ENCODE data around the gene OR2A14.
A peak's percentile ranks its signal among the peaks of the same experiment; 100 is the strongest.
"Not testable (repeated sequence)": the region's sequence is repeated elsewhere in the genome, so short reads cannot be mapped to it uniquely, and the experiment has no call there.

Gene OR2A14

GRCh38 chr7:144127714-144128334 is 4.8 kb downstream of the OR2A14 start:
- Histone ChIP-seq H2AFZ (ENCODE audit: low read depth, low read length, severe bottlenecking) (no peak overlapping the region), H3K9me3 (ENCODE audit: insufficient read depth, low read length) (no peaks in the 10 kb centered on the region), H3K4me3 (ENCODE audit: insufficient read depth, low read length, poor library complexity, severe bottlenecking) (no peak overlapping the region), H4K20me1 (ENCODE audit: low read depth, low read length) (no peaks in the 10 kb centered on the region), H3K36me3 (ENCODE audit: low read length) (no peaks in the 10 kb centered on the region), H3F3A (ENCODE audit: insufficient read depth) (no peaks in the 10 kb centered on the region), H3K9me2 (replicated peaks; ENCODE audit: insufficient read depth, low read length) (no peaks in the 10 kb centered on the region), H3K27ac (ENCODE audit: low read depth, low read length) (no peak overlapping the region), H3K79me2 (ENCODE audit: insufficient read depth, low read length) (no peaks in the 10 kb centered on the region), H3K27me3 (ENCODE audit: low read length) (no peaks in the 10 kb centered on the region), H3K4me2 (ENCODE audit: low read depth, low read length, poor library complexity, severe bottlenecking) (no peak overlapping the region), H3K9ac (ENCODE audit: low read length) (no peak overlapping the region)
- peak; percentile 86 for TF ChIP-seq CTCF (IDR thresholded peaks at IDR 0.05; ENCODE audit: insufficient read depth, low read length, poor library complexity, severe bottlenecking)
- no peak for TF ChIP-seq EZH2phosphoT487 (conservative IDR thresholded peaks at IDR 0.05; ENCODE audit: low read length)

DNA sequence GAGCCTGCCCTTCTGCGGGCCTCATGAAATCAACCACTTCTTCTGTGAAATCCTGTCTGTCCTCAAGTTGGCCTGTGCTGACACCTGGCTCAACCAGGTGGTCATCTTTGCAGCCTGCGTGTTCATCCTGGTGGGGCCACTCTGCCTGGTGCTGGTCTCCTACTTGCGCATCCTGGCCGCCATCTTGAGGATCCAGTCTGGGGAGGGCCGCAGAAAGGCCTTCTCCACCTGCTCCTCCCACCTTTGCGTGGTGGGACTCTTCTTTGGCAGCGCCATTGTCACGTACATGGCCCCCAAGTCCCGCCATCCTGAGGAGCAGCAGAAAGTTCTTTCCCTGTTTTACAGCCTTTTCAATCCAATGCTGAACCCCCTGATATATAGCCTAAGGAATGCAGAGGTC is 6.6 kb downstream of the OR2A14 start:
- H3K36me3 ChIP-seq (ENCODE audit: low read length); H2AFZ ChIP-seq (ENCODE audit: low read depth, low read length, severe bottlenecking); H3F3A ChIP-seq (ENCODE audit: insufficient read depth); H3K4me2 ChIP-seq (ENCODE audit: low read depth, low read length, poor library complexity, severe bottlenecking); H3K79me2 ChIP-seq (ENCODE audit: insufficient read depth, low read length); H3K9ac ChIP-seq (ENCODE audit: low read length); H4K20me1 ChIP-seq (ENCODE audit: low read depth, low read length); H3K27me3 ChIP-seq (ENCODE audit: low read length); H3K4me3 ChIP-seq (ENCODE audit: insufficient read depth, low read length, poor library complexity, severe bottlenecking); H3K9me3 ChIP-seq (ENCODE audit: insufficient read depth, low read length); H3K9me2 ChIP-seq (replicated peaks; ENCODE audit: insufficient read depth, low read length); H3K27ac ChIP-seq (ENCODE audit: low read depth, low read length): not testable (repeated sequence)

DNA sequence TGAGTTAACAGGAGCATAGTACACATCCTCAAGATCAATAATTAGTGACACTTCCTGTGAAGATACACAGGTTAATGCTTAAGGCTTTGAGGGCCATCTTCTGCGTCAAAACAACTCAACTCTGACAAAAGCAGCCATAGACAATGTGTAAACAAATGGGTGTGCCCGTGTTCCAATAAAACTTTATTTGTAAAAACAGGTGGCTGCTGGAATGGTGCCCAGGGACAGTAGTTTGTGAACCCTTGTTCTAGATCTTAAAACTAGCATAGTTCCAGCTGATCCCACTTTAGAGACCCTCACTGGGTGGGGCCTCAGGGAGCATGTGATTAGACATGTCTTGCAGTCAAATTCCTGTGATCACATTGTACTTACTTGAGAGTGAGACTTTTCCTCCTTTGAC is 7.8 kb downstream of the OR2A14 start:
- TF ChIP-seq EZH2phosphoT487 (conservative IDR thresholded peaks at IDR 0.05; ENCODE audit: low read length) (no peak), CTCF (IDR thresholded peaks at IDR 0.05; ENCODE audit: insufficient read depth, low read length, poor library complexity, severe bottlenecking) (no peak)
- Histone ChIP-seq H3K9ac (ENCODE audit: low read length) (no peak overlapping the region), H3K27ac (ENCODE audit: low read depth, low read length) (no peak overlapping the region), H3K4me2 (ENCODE audit: low read depth, low read length, poor library complexity, severe bottlenecking) (no peak overlapping the region), H2AFZ (ENCODE audit: low read depth, low read length, severe bottlenecking) (no peak overlapping the region), H3K79me2 (ENCODE audit: insufficient read depth, low read length) (no peaks in the 10 kb centered on the region), H3K9me2 (replicated peaks; ENCODE audit: insufficient read depth, low read length) (no peaks in the 10 kb centered on the region), H3K4me3 (ENCODE audit: insufficient read depth, low read length, poor library complexity, severe bottlenecking) (no peak overlapping the region), H3K36me3 (ENCODE audit: low read length) (no peaks in the 10 kb centered on the region), H4K20me1 (ENCODE audit: low read depth, low read length) (no peaks in the 10 kb centered on the region), H3K9me3 (ENCODE audit: insufficient read depth, low read length) (no peaks in the 10 kb centered on the region), H3K27me3 (ENCODE audit: low read length) (no peaks in the 10 kb centered on the region), H3F3A (ENCODE audit: insufficient read depth) (no peaks in the 10 kb centered on the region)

- Histone ChIP-seq H3K79me2 (ENCODE audit: insufficient read depth, low read length) (no peaks in the 10 kb centered on the region), H3K9me2 (replicated peaks; ENCODE audit: insufficient read depth, low read length) (no peaks in the 10 kb centered on the region), H3K4me3 (ENCODE audit: insufficient read depth, low read length, poor library complexity, severe bottlenecking) (no peak overlapping the region), H3F3A (ENCODE audit: insufficient read depth) (no peaks in the 10 kb centered on the region), H3K4me2 (ENCODE audit: low read depth, low read length, poor library complexity, severe bottlenecking) (no peak overlapping the region), H4K20me1 (ENCODE audit: low read depth, low read length) (no peaks in the 10 kb centered on the region; the same call in 1 of the 2 replicates), H3K27me3 (ENCODE audit: low read length) (no peaks in the 10 kb centered on the region), H3K36me3 (ENCODE audit: low read length) (no peaks in the 10 kb centered on the region), H2AFZ (ENCODE audit: low read depth, low read length, severe bottlenecking) (no peak overlapping the region), H3K27ac (ENCODE audit: low read depth, low read length) (no peak overlapping the region), H3K9me3 (ENCODE audit: insufficient read depth, low read length) (no peaks in the 10 kb centered on the region), H3K9ac (ENCODE audit: low read length) (no peak overlapping the region)
- TF ChIP-seq CTCF (IDR thresholded peaks at IDR 0.05; ENCODE audit: insufficient read depth, low read length, poor library complexity, severe bottlenecking) (no peak), EZH2phosphoT487 (conservative IDR thresholded peaks at IDR 0.05; ENCODE audit: low read length) (no peak)
Observed at GRCh38 chr7:144132262-144132661, 9.3 kb downstream of the OR2A14 start.

All from SU-DHL-6 (cell line).